Astrocyte of the cerebellum (primary cell): Measurements from ENCODE around the gene ZGPAT.

ENCODE experiments used
- DNase-seq: peaks from one replicate; pipeline ENCODE4 v3.0.0-alpha.2; 2011; ENCODE audit warnings: low read depth
- H3K4me3 ChIP-seq: 2 replicates; pipeline ENCODE4 v1.5.1; 2011; ENCODE audit warnings: mild to moderate bottlenecking, low read depth, low read length, moderate library complexity
- in situ Hi-C: cut with HindIII; loops from 2 replicates; pipeline ENCODE4 v1.10.0; 2017; ENCODE audit warnings: low sequenced_read_pairs
- TF ChIP-seq, protein P1 (sequence below): IDR thresholded peaks from 2 replicates; pipeline ENCODE4 v1.5.1; 2012; ENCODE audit warnings: low read length, low read depth, moderate library complexity, mild to moderate bottlenecking; ENCODE audit errors: missing control alignments

Gene ZGPAT

DNA sequence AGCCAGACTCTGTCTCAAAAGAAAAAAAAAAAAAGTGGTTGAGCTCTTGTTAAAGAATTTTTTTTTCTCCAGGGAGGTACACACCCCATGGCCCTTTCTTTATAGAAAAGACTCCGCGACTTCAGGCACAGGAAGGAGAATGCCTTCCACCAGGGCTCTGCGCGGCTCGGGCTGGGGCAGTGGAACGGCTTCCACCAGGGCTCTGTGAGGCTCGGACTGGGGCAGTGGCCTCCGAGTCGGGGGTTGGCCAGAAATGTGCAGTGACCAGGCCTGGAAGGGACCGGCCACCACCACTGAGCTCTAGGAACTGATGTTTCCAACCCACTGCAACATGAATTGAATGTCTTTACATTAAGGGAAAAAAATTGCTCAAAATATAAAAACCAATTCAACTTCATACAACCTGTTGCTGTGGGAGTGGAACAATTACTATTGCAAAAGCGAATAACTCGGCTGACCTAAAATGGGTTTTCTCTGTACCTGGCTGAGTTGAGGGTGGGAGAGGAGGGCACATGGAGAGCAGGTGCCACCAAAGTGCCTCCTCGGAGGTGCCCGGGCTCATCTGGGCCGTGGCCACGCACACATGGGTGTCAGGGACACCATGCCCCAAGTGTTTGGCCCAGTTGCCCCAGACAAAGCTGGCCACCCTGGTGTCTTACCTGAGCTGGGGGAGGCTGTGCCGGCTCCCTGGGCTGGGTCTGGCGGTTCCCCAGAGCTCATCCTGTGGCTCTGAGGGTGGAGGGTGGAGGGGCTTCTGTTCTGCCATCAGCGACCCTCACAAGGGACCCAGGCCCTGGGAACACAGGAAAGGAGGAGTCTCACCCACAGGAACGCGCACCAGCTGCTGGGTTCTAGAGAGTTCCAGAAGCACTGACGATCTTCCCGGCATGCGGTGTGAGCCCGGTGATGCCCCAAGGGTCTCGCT lies 61.0 kb downstream of the ZGPAT start:
- no peak for DNase-seq
- TF ChIP-seq, protein P1, sequence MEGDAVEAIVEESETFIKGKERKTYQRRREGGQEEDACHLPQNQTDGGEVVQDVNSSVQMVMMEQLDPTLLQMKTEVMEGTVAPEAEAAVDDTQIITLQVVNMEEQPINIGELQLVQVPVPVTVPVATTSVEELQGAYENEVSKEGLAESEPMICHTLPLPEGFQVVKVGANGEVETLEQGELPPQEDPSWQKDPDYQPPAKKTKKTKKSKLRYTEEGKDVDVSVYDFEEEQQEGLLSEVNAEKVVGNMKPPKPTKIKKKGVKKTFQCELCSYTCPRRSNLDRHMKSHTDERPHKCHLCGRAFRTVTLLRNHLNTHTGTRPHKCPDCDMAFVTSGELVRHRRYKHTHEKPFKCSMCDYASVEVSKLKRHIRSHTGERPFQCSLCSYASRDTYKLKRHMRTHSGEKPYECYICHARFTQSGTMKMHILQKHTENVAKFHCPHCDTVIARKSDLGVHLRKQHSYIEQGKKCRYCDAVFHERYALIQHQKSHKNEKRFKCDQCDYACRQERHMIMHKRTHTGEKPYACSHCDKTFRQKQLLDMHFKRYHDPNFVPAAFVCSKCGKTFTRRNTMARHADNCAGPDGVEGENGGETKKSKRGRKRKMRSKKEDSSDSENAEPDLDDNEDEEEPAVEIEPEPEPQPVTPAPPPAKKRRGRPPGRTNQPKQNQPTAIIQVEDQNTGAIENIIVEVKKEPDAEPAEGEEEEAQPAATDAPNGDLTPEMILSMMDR, result no peak
- in situ Hi-C loops, result no loop called here
- H3K4me3 ChIP-seq, result no peak overlapping the region

DNA sequence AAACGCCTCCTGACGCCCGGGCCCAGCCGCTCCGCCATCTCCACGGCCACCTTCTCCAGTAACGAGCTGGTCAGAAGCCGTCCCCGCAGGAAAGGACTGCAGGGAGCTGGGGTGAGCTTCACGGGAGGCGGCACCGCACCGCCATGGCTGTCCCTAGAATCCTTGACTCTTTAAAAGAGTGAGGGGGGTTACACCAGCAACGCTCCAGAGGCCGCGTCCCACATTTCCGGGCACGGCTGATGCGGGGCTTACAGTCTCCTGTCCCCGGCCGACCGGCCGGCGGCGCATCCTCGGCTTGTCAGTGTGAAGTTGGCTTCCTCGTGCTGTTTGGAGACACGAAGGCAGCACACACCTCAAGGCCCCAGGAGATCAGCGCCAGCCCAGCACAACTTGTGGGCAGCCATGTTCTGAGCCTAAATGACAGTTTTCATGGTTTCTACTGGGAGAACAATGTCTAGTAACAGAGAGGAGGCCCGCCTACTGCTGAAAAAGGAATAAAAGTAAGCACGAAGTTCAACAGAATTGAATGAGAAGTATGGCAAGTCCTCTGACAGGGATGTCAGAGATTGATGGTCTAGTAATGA lies 62.1 kb downstream of the ZGPAT start:
- in situ Hi-C loops, result loop anchor here (10.0 kb wide), 1 partner anchor 75 kb away; no protein-coding TSS in a partner anchor
- no peak for DNase-seq
- TF ChIP-seq, protein P1, result no peak
- H3K4me3 ChIP-seq, result no peak overlapping the region

DNA sequence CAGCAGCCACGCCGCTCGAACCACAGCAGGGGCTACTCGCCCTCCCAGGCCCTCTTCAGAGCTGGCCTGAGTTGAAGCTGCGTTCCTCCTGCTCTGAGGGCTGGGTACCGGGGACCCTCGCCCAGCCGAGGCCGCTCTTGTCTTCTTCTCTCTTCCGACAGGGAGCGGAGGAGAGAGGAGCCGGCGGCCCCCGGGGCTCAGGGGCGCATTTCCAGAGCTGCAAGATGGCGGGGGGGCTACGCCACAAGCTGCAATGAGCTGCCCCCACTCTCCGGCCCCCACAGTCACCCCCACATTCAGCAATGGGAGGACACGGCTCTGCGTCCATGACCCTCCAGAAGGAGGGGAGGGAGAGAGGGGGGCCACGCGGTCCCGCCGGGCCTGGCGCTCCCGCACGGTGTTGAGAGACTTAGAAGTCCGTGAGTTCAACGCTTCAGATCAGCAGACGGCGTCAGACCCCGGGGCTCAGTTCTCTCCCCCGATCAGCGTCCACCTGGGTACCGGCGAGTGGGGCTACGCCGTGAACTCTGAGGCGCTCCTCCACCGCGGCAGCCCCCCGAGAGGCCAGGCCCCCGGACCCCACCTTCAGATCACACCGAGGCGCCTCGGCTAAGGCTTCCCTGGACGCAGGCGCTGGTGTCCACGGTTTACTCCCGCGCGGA lies 63.3 kb downstream of the ZGPAT start:
- in situ Hi-C loops, result loop anchor here (10.0 kb wide), 1 partner anchor 74 kb away; no protein-coding TSS in a partner anchor
- TF ChIP-seq, protein P1, result no peak
- no peak for DNase-seq
- no peak overlapping the region for H3K4me3 ChIP-seq

DNA sequence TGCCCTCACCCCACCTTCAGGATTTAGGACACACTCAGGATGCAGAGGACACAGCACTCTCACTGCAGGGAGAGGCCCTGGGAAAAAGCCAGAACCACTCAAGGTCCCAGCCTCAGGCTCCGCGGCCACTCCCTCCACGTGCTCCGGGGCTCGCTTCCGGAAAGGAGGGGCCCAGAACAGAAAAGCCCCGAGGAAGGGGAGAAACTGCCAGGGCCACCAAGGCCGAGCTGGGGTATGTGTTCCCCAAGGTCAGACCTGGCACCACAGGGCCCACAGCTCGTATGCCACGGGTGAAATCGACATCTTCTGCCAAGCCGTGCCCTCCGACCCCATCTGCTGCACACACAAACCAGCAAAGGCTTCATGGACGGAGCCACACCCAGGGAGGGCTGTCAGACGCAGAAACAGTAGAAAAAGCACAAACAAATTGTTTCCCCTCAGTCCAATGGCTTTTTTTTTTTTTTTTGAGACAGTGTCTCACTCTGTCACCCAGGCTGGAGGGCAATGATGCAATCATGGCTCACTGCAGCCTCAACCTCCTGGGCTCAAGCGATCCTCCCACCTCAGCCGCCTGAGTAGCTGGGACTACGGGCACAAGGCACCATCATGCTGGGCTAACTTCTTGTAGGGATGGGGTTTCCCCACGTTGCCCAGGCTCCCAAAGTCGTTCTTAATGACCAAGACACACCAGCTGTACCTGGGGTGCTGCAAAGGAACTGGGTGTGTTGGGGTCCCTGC lies 65.1 kb downstream of the ZGPAT start:
- TF ChIP-seq, protein P1, result no peak
- DNase-seq, result no peak
- in situ Hi-C loops, result loop anchor here (10.0 kb wide), 1 partner anchor 72 kb away; no protein-coding TSS in a partner anchor
- no peak overlapping the region for H3K4me3 ChIP-seq

DNA sequence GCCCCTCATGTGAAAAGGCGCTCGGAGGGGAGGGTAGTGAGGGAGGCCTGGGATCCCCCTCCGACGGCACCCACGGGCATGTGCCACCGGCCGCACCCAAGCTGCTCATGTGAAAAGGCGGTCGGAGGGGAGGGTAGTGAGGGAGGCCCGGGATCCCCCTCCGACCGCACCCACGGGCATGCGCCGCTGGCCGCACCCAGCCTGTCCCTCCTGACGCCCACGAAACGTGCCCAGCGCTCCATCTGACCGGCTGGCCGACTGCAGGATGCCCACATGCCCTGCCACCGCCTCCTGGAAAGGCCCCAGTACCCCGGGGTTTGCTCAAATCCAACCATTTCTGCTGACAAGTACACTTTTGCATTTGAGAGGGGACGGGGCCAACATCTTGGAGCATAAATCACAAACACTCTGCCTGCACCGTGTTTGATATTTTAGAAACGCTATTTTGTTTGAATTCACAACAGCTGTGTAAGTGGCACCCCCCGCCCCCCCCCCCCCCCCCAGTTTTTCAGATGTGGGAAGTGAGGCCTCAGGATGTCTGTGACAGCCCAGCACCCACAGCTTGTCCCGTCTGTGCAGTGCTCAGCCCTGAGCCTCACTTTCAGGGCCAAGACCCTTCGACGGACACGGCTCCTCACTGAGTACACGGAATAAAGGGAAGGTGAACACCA lies 65.9 kb downstream of the ZGPAT start:
- DNase-seq, result no peak
- TF ChIP-seq, protein P1, result no peak
- in situ Hi-C loops, result loop anchor here (10.0 kb wide), 1 partner anchor 71 kb away; no protein-coding TSS in a partner anchor
- H3K4me3 ChIP-seq, result no peak overlapping the region
